Suprapubic skin (tissue), 4 donors: ENCODE results near the gene BMPR2. TPM values are rescaled to one million over a fixed set of nuclear protein-coding genes. Genes with fewer than 3 reads are reported as not detected.

Source experiments
- DNase-seq, 2 donors: peaks; one replicate each; pipeline ENCODE4 v3.0.0-alpha.2; 2019; ENCODE audit warnings: low spot score in 2 of 2
- H3K27ac ChIP-seq: fragments of 200-600 bp; sonication (generic); one replicate; pipeline ENCODE4 v1.5.1; 2019
- H3K27me3 ChIP-seq: fragments of 200-600 bp; sonication (generic); one replicate; pipeline ENCODE4 v1.5.1; 2019
- H3K36me3 ChIP-seq: fragments of 200-600 bp; sonication (generic); one replicate; pipeline ENCODE4 v1.5.1; 2019
- H3K4me1 ChIP-seq: fragments of 200-600 bp; sonication (generic); one replicate; pipeline ENCODE4 v1.5.1; 2019
- H3K4me3 ChIP-seq: fragments of 200-600 bp; sonication (generic); one replicate; pipeline ENCODE4 v1.5.1; 2019; ENCODE audit warnings: mild to moderate bottlenecking
- H3K9me3 ChIP-seq: fragments of 200-600 bp; sonication (generic); one replicate; pipeline ENCODE4 v1.5.1; 2019
- CTCF ChIP-seq, 2 donors: fragments of 200-600 bp in 1 of 2; fragments of 450-650 bp in 1 of 2; sonication (generic) in 1 of 2; IDR thresholded peaks; one replicate each; pipeline ENCODE4 v1.5.1; 2016 to 2019; ENCODE audit warnings: antibody characterized with exemption in 2 of 2, mild to moderate bottlenecking in 1 of 2, moderate library complexity in 1 of 2
- EP300 ChIP-seq: sonication (generic); formaldehyde crosslinking; IDR thresholded peaks from one replicate; pipeline ENCODE4 v1.6.1; 2017; ENCODE audit warnings: antibody characterized with exemption
- POLR2A ChIP-seq, 2 donors: fragments of 450-650 bp; IDR thresholded peaks; one replicate each; pipeline ENCODE4 v1.6.1; 2017; ENCODE audit warnings: antibody characterized with exemption in 2 of 2, mild to moderate bottlenecking in 2 of 2, moderate library complexity in 2 of 2
- POLR2AphosphoS5 ChIP-seq, 3 donors: sonication (generic); formaldehyde crosslinking; IDR thresholded peaks; one replicate each; pipeline ENCODE4 v1.6.1; 2017; ENCODE audit warnings: antibody characterized with exemption in 3 of 3
- WGBS: methylation state at CpG from one replicate; pipeline ENCODE4 v1.1.5; 2018; 5-methylcytosine and 5-hydroxymethylcytosine counted together
- total RNA-seq, 4 donors: library from RNA; depleted of rRNA; stranded (reverse); fragments of >200 nt; gene quantifications; one replicate each; pipeline ENCODE4 v1.1.0, GENCODE V29; 2016

BMPR2 gene
- 10 to 100 TPM; 37.8 to 47.1 (median 42.3) TPM for total RNA-seq

- no peaks in the 10 kb centered on the region for H3K27me3 ChIP-seq
- H3K4me3 ChIP-seq: peak within 1 kb of the TSS; percentile 96
- peaks cover 34% of the 10 kb centered on the region for H3K4me1 ChIP-seq
- peak within 1 kb of the TSS; percentile 98 for H3K27ac ChIP-seq
- DNase-seq: peak; percentile 86
- no peaks in the 10 kb centered on the region for H3K9me3 ChIP-seq
- TF ChIP-seq POLR2AphosphoS5 (IDR thresholded peaks at IDR 0.05) (peak; percentile 3 to 55 (median 26)), CTCF (IDR thresholded peaks at IDR 0.05) (no peak), EP300 (no peak), POLR2A (IDR thresholded peaks at IDR 0.05) (peak in 1 of 2 donors; percentile 70)
- no peaks in the 10 kb centered on the region for H3K36me3 ChIP-seq
- 0% methylated on average over 18 of the region's 70 CpGs for WGBS
These were observed at the start of gene BMPR2 for GRCh38 chr2:202375609-202376408. Gene BMPR2, plus strand, starts transcription at chr2:202376327. Its CDS starts 1,148 bp downstream, at chr2:202377475.

DNA sequence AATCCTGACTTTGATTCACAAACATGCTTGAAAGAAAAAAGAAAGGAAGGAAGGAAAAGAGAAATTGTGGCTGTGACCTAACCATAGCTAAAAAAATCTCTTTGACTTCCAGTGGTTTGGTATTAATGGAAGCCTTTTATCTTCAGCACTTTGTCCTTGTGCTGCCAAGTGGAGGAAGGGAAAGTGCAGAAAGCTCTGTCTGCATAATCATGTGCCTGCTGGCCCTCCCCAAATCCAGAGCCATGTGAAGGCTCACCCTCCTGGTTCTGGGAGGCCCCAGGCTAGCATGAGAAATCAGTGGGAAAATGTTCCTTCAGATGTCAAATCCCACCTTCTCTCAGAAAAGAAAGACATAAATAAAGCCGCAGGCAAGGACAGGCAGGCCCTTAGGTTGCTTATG, 48.3 kb upstream of the BMPR2 start:
- Histone ChIP-seq H3K4me3 (no peak overlapping the region), H3K36me3 (peaks cover 15% of the 10 kb centered on the region), H3K9me3 (no peaks in the 10 kb centered on the region), H3K4me1 (no peaks in the 10 kb centered on the region), H3K27ac (no peak overlapping the region), H3K27me3 (no peaks in the 10 kb centered on the region)
- TF ChIP-seq POLR2A (IDR thresholded peaks at IDR 0.05) (no peak), EP300 (no peak), POLR2AphosphoS5 (IDR thresholded peaks at IDR 0.05) (no peak), CTCF (IDR thresholded peaks at IDR 0.05) (no peak)
- WGBS: 86% methylated on average over 1 of the region's 1 CpG
- no peak for DNase-seq

DNA sequence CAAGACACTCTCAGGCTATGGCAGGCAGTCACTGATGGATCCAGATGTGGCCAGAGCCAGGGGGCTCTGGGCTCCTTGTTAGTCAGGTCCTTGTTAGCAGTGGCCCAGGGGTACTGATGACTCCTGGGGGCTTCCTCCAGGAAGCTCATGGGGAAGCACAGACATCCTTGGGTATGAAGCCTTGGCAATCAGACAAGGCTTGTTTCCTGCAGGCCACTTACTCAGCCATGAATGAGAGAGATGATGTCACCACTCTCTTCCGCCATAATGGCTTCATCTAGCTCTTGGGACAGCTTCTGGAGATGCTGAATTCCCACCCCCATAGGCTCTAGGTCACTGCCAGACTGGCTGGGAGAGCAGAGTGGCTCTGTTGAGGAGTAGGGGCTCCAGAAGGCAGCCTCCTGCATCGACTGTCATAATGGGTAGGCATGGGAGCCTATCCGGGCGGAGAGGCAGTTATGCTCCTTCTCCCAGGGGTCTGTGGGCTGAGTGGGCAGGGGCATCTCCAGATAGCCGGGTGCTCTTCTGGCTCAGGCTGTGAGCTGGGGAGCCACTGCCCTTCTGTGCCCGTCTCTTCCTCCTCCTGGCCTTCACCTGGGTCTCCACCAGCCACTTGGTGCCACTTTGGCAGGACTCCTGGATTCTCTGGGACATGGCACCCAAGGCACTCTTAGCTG, 40.2 kb upstream of the BMPR2 start:
- TF ChIP-seq POLR2A (IDR thresholded peaks at IDR 0.05): no peak
- no peak for TF ChIP-seq EP300
- TF ChIP-seq CTCF (IDR thresholded peaks at IDR 0.05): no peak
- no peak for TF ChIP-seq POLR2AphosphoS5 (IDR thresholded peaks at IDR 0.05)
- H3K36me3 ChIP-seq: peaks cover 4% of the 10 kb centered on the region
- no peaks in the 10 kb centered on the region for H3K27me3 ChIP-seq
- no peak overlapping the region for H3K4me3 ChIP-seq
- H3K27ac ChIP-seq: no peak overlapping the region
- no peak for DNase-seq
- 90% methylated on average over 2 of the region's 6 CpGs for WGBS
- no peaks in the 10 kb centered on the region for H3K9me3 ChIP-seq
- no peaks in the 10 kb centered on the region for H3K4me1 ChIP-seq

DNA sequence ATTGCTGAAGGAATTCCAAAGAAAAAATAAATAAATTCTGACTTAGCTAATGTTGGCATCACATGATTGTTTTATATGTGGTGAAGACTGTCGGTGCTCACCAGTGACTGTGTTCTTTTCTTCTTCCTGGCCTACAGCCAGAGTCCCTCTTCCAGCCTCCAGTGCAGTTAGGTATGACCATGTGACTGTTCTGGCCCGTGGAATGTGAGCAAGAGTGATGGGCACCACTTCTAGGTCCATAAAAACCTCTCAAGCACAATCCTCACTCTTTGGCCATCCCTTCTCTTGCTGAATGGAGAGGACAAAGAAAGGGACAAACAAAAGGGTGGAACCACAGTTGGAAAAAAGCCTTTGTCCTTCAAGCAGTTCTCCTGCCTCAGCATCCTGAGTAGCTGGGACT, 39.0 kb upstream of the BMPR2 start:
- peaks cover under 1% of the 10 kb centered on the region for H3K36me3 ChIP-seq
- WGBS: 52% methylated on average over 2 of the region's 2 CpGs

More for the DNA sequence above, 39.0 kb upstream of the BMPR2 start:
- Histone ChIP-seq H3K27me3 (no peaks in the 10 kb centered on the region), H3K4me3 (no peak overlapping the region), H3K27ac (no peak overlapping the region), H3K9me3 (no peaks in the 10 kb centered on the region), H3K4me1 (no peaks in the 10 kb centered on the region)
- TF ChIP-seq EP300 (no peak), CTCF (IDR thresholded peaks at IDR 0.05) (no peak), POLR2AphosphoS5 (IDR thresholded peaks at IDR 0.05) (no peak), POLR2A (IDR thresholded peaks at IDR 0.05) (no peak)
- no peak for DNase-seq
